GM21723 (cell line): ENCODE measurements around the gene MAGI2.
"Not testable (repeated sequence)": the region's sequence is repeated elsewhere in the genome, so short reads cannot be mapped to it uniquely, and the experiment has no call there.

Experiments used
- ATAC-seq: cut with Tn5 transposase; IDR thresholded peaks from one replicate; pipeline ENCODE4 v1.9.1; 2021; ENCODE audit warnings: mild to moderate bottlenecking, moderate library complexity; ENCODE audit not compliant: unreplicated experiment

The MAGI2 gene

DNA sequence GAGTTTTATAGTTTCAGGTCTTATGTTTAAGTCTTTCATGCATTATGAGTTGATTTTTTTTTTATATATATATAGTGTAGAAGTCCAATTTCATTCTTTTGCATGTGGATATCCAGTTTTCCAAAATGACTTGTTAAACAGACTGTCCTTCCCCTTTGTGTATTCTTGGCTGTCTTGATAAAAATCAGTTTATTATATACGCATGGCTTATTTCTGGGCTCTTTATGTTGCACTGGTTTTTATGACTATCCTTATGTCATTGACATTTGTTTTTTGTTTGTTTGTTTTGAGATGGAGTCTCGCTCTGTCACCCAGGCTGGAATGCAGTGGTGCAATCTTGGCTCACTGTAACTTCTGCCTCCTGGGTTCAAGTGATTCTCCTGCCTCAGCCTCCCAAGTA is 485.9 kb downstream of the MAGI2 start:
- not testable (repeated sequence) for ATAC-seq

DNA sequence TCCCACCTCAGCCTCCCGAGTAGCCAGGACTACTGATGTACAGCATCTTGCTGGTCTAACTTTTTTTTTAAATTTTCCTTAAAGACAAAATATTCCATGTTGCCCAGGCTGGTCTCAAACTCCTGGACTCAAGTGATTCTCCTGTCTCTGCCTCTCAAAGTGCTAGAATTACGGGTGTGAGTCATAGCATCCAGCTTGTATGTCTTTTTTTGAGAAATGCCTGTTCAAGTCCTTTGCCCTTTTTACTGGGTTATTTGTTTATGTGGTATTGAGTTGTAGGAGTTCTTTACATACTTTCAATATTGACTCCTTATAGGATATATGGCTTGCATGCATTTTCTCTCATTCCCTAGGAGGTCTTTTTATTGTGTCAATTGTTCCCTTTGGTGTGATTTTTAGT is 486.4 kb downstream of the MAGI2 start:
- no peak for ATAC-seq

DNA sequence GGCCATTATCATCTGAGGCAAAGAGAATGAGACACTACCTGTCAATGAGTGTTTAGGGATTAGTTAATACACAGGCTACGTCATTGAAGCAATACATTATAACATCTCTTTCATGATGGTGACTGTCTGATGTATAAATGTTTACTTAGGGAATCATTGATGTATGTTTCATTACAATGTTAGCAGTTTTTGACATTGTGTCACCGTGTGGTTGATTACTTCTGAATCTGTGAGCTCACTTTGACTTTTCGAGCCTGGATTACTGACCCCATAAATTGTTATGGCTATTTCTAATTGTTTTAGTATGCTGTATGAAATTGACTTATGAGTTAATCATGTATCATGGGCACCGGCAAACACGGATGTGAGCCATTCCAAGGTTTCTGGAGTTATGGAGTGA is 494.0 kb downstream of the MAGI2 start:
- ATAC-seq: no peak

DNA sequence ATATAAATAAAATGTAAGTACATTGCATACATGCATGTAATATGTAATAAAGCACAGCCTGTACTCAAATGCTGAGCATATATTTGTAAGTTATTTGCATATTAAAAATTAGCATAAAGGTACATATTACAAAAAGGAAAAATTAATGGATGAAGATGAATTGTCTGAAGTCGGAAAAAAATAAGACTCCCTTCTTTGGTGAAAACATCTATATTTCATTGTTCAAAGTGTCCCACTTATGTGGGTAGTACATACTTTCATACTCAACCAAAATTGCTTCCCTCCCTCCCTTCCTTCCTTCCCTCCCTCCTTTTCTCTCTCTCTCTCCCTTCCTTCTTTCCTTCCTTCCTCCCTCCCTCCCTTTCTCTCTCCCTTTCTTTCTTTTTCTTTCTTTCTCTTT is 498.1 kb downstream of the MAGI2 start:
- no peak for ATAC-seq

DNA sequence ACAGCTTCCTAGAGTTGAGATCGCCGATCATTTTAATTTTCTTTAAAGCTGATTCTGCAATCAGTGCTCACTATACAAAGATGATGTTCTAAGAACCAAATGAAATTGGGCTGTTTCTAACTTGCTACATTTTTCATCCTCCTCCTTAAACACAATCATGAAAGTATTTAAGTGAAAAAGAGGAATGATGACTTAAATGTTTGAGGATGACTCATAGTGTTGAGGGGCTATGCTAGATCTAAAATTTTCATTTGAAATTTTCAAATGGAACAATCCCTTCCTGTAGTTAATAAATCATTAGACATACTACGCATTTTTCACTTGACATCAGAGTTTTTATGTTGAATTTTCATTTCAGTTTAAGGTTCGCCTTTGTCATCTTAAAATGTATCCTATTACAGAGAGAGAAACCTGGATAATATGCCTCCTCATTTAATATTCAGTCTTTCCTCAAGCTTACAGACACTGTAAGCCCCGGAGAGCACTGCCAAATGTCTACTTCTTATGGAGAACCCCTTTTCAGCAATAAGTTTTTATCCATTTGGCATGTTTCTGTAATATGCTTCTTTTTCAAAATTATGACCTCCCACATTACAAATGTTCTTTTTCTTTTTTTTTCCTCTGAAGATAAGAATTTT is 499.6 kb downstream of the MAGI2 start:
- no peak for ATAC-seq

DNA sequence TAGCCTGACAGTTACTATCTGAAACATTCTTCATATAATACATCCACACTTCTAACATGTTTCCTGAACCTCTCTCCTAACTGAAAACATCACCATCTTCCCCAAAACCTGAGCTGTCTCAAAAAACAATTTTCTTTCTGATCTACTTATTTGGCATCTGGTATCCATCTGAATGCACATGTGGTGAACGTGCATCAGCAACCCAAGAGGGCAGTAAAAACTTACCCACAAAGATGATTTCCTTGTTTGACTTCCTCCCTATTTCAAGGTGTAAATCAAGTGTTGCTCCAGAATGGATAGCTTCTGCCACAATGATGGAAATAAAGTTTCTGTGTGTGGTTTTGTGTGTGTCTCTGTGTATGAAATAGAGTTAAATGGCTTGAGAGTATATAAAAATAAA is 500.4 kb downstream of the MAGI2 start:
- ATAC-seq: no peak

DNA sequence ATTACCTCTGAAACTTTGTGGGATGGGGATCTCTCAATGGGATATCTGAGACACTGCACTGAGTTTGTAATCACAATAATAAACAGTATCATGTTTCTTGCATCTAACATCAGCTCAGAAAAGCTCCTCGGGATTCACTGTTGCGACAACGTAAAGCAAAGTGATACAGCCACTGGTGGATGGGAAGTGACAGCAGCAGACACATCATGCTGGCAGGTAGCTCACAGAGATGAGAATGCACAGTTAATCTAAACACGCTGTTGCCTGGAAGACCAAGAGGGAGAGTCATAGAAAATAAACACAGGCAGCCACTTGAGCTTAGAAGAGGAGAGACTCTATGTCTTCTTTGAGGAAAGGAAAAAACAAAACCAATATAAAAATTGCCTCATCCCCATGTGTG is 513.8 kb downstream of the MAGI2 start:
- no peak for ATAC-seq

DNA sequence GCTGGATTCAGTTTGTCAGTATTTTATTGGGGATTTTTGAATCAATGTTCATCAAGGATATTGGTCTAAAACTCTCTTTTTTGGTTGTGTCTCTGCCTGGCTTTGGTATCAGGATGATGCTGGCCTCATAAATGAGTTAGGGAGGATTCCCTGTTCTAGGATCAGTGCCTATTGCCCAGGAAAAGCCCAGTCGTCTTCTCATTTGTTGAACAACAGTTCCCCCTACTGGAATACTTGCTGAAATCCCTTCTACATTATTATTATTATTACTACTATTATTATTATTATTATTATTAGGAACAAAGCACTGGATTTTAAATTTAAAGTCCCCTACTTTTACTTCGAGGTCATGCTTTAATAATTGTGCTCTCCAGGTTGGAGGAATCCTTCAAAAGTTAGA is 528.9 kb downstream of the MAGI2 start:
- ATAC-seq: no peak

DNA sequence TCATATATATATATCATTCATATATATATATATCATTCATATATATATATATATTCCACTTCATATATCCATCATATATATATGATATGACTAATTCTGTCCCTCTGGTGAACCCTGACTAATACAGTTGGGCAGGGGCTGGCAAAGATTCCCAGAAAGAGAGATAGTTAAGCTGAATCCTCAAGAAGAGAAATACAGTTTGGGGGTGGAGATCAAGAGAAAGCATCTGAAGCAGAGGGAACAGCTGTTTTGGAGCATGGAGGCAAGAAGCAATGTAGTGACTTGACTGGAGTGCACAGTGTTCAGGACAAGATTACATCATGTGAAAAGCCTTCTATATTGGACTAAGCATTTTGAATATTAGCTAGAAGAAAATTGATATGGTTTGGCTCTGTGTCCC is 540.7 kb downstream of the MAGI2 start:
- no peak for ATAC-seq

DNA sequence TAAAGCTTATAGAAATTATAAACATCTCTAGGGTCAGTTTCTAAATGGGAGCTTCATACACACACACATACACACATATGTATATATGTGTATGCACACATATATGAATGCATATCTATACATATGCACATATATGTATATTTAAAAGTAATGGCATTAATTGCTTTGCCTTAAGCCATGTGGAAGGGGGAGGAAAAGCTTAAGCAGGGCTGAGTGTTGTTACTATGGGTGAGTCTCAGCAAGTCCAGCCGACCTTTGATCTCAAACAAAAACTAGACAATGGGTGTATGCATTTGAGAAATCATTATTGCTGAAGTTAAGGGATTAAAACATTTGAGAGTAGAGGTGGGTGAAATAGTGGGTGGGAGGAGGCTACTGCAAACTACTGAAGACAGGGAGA is 546.7 kb downstream of the MAGI2 start:
- no peak for ATAC-seq

DNA sequence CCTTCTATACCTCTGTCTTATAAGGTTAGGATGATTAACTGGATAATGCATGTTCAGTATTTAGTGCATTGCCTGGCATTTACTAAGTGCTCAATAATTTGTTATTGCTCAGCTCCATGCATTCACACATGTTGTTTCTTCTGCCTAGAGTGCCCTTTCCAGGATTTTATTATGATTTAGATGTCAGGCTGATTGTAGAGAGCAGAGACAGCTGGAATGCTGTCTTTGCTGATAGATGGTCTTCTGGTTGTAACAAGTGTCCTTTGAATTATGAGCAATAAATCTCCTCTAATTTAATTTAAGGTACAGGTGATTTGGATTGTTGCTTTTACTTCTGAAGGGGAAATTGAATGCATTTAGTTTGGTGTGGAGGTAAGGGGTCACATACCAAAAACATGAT is 548.0 kb downstream of the MAGI2 start:
- ATAC-seq: no peak

DNA sequence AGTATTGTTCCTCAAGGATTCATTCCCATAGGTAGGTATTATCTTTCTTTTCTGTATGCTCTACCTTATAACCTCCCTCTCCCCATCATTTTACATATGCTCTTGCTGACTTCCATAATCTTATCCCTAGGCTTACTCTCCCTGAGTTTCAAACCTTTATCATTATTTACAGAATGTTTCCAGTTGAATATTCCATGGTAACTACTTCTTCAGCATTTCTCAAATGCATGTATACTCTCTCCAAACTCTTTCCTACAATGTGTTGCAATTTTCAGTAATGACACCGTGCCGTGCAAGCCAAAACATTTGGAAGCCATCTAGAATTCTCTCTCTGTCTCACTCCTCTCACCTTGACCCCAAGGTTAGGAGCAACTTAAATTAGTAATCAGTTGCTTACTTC is 548.5 kb downstream of the MAGI2 start:
- no peak for ATAC-seq

DNA sequence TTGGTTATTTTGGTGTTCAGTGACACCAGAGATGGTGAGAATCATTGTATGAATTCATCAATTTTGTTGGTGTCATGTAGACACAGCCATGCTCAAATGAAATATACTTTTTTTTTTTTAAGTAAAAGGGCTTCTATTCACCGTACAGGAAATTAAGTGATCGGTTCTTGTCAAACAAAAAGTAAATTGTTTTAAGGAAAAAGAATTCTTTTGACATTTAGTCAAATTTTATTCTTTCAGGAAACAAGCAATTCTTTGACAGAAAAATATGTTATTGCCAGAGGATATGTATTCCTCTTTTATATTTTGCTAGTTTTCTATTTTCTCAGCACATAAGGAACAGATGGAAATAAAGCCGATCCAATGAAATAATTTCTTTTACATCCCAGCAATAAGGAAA is 551.9 kb downstream of the MAGI2 start:
- ATAC-seq: no peak

DNA sequence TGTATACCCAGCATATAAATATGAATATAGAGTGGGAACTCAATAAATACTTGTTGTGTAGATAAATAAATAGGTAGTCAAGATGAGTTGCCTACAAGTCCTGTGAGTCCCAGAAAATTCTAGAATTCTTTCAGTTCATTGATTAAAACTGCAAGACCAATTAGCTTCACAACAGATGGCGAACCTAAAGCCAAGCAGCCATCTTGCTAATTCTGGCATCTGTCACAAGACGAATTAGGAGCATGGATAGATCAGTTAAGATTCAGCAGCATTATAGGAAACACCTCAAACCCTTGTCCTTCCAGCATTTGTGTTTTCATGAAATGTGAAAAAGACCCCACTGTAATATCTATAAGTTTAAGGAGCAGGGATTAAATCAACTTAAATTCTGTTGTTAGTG is 552.7 kb downstream of the MAGI2 start:
- no peak for ATAC-seq

DNA sequence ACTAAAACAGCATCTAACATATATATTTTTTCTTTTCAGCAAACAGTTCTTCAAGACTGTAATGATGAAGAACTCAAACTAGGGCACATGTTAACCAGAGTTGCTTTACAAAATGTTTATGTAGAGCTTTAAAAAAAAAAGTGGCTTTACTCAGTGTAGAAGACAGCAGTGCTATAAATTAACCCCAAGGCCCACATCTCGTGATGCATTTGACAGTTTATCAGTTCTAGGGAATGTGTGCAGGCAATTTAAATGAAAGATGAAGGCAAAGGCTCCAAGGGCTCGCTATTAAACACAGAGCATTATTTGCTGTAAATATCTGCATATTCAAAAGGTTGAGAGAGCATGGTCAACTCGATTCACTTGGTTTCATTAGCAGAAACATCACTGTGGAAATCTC is 558.1 kb downstream of the MAGI2 start:
- no peak for ATAC-seq

DNA sequence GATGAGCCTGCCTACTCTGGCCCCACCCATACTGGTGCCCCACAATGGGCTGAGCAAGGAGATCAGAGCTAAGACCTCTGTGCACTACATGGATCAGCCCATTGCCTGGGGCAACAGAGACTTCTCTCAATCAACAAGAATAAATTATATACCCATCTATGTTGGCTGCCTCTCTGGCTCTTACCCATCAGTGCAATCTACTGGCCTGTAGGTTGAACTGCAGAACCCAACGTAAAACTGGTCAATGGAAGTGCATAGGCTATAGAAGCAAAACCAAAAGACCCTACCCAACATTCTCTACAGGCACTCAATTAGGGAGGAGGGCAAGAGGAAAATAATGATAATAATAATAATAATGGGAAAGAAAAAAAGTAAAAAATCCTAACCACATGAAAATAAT is 574.3 kb downstream of the MAGI2 start:
- no peak for ATAC-seq

DNA sequence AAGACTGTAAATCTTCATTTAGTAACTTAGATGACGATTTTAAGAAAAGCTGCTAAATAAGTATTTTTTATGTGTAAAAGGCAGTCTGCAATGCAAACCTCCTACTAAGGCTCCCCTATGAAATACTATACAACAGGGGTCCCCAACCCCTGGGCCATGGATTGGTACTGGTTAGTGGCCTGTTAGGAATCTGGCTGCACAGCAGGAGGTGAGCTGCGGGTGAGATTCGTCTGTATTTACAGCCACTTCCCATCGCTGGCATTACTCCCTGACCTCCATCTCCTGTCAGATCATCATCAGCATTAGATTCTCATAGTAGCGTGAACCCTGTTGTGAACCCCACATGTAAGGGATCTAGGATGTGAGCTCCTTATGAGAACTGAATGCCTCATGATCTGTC is 580.4 kb downstream of the MAGI2 start:
- no peak for ATAC-seq

DNA sequence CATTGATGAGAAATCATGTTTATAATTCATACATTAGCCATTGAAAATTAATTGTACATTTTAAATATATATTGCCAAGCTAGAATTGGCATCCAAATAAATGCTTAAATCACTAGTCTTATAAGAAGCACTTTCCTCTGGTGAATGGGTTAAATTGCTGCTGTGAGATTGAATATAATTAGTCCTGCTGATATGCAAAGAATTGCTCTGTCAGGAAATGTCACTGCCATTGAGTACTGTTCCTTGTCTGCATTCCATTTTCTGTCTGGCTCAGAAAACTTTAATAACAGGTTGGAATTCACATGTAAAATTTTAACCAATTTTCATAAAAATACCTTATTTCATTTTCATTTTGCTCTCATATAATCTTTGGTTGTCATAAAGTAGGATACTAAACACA is 589.1 kb downstream of the MAGI2 start:
- ATAC-seq: no peak

DNA sequence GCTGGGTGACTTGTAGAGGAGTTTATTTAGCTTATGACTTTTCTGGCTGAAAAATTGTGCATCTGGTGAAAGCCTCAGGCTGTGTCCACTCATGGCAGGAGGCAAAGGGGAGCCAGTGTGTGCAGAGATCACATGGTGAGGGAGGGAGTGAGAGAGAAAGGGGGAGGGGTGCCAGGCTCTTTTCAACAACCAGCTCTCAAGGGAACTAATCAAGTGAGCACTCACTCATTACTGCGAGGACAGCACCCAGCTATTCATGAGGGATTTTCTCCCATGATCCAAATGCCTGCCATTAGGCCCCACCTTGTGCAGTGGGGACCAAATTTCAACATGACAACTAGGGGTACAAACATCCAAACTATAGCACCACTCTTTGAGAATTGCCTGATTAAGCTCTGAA is 590.2 kb downstream of the MAGI2 start:
- ATAC-seq: no peak

DNA sequence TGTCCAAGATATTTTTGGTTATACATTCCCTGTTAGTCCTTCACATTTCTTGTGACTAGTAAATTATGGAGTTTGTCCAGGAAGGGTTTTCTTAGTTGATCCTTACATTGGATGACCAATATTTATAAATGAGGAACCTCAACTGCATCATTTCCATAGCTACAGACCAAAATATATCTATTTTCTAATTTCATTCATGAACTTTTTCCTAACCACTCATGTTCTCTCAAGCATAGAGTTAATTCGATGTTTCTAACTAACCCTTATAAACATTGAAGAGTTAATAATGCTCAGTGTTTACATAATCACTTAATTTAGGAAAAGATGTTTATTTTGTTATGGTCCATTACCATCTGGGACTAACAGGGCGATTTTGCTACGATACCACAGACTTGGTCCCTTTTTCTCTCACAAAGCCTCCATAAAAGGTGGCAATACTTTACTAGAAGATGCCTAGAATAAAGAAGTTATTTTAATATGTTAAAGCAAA is 591.0 kb downstream of the MAGI2 start:
- no peak for ATAC-seq

DNA sequence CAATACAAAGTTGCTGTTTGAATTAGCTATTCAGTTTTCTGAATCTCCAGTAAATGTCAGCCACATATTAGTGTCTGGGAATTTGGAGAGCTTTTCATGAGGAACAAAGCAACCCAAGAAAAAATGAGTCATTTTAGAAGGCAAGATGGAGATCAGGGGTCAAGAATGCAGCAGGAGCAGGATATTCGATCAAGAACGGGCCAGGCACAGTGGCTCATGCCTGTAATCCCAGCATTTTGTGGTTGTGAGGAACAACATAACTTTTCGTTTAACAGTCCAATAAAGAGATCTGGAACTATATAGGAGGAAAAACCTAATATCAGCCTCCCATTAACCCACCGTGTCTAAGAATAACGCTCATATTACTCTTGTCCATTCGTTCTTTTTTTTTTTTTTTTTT is 600.5 kb downstream of the MAGI2 start:
- no peak for ATAC-seq

DNA sequence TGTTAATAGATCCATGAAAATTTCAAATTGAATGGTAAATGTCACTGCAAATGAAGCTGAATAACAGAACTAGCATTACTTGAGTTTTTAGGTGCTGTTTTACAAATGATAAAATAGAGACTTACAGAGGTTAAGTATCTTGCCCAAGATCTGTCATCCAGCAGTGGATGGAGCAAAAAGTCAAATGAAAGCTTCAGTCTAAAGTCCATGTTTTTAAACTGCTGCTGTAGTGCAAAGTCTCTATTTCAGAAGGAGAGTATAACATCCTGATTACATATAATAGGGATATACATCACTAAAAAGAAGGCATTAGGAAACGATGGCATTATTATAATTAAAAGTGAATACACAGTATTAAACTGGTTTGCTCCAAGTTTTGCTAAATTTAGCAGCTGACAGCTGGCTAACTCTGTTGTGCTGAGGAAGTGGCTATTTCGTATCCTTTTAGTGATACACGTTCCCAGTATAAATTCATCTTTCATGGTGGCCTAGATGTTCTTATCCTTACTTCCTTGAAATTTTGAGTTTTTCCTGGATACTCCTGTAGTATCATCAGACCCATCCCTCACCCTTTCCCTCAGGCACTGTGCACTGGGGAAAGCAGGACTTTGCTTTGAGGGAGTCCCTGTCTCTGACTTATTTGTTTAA is 603.2 kb downstream of the MAGI2 start:
- ATAC-seq: no peak

DNA sequence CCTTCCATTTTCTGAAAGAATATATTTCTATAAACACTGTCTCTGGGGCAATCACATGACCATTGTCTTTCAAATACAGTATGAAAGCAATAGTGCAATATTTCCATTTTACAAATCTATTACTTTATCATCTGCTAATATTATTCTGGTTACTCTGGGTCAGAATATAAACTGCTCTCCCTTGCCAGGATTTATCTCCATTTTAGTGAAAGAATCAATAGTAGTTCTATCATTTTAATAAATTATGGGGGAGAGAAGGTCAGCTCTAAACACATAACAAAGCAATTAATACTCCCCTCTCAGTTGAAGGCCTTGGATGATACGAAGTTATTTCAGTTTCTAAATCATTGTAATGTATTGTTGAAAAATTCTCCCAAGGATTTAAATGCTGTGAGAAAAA is 608.3 kb downstream of the MAGI2 start:
- ATAC-seq: no peak
